ENCODE measurements around the gene CTNNA2.

Gene CTNNA2

GRCh38 chr2:80351231-80351630 is 838.4 kb downstream of the CTNNA2 start:
- no peak for DNase-seq

- DNase-seq, result no peak
Measured at GRCh38 chr2:80354858-80355257, 842.0 kb downstream of the CTNNA2 start.

- no peak for DNase-seq
Measured at GRCh38 chr2:80361904-80362303, 849.1 kb downstream of the CTNNA2 start.

- no peak for DNase-seq
Measured at GRCh38 chr2:80363330-80363729, 850.5 kb downstream of the CTNNA2 start.

- DNase-seq, result no peak
Measured at GRCh38 chr2:80363791-80364349, 851.0 kb downstream of the CTNNA2 start.

GRCh38 chr2:80364524-80365212 is 851.8 kb downstream of the CTNNA2 start:
- DNase-seq, result no peak

- no peak for DNase-seq
Measured at GRCh38 chr2:80365762-80366161, 852.9 kb downstream of the CTNNA2 start.

GRCh38 chr2:80370375-80371009 is 857.6 kb downstream of the CTNNA2 start:
- no peak for DNase-seq

- no peak for DNase-seq
Measured at GRCh38 chr2:80374105-80374504, 861.3 kb downstream of the CTNNA2 start.

- no peak for DNase-seq
Measured at GRCh38 chr2:80377071-80377470, 864.2 kb downstream of the CTNNA2 start.

GRCh38 chr2:80380736-80381135 is 867.9 kb downstream of the CTNNA2 start:
- DNase-seq, result no peak

GRCh38 chr2:80381666-80382065 is 868.8 kb downstream of the CTNNA2 start:
- no peak for DNase-seq

GRCh38 chr2:80392441-80392840 is 879.6 kb downstream of the CTNNA2 start:
- DNase-seq, result no peak

- DNase-seq, result no peak
Measured at GRCh38 chr2:80393991-80394390, 881.1 kb downstream of the CTNNA2 start.

GRCh38 chr2:80395251-80395650 is 882.4 kb downstream of the CTNNA2 start:
- no peak for DNase-seq

- no peak for DNase-seq
Measured at GRCh38 chr2:80396276-80396675, 883.4 kb downstream of the CTNNA2 start.

- DNase-seq, result no peak
Measured at GRCh38 chr2:80403081-80403480, 890.2 kb downstream of the CTNNA2 start.

- DNase-seq, result no peak
Measured at GRCh38 chr2:80407377-80407776, 894.5 kb downstream of the CTNNA2 start.

- DNase-seq, result no peak
Measured at GRCh38 chr2:80410346-80410745, 897.5 kb downstream of the CTNNA2 start.

- DNase-seq, result no peak
Measured at GRCh38 chr2:80413136-80413535, 900.3 kb downstream of the CTNNA2 start.

- DNase-seq, result no peak
Measured at GRCh38 chr2:80417737-80418136, 904.9 kb downstream of the CTNNA2 start.

GRCh38 chr2:80420530-80421208 is 907.8 kb downstream of the CTNNA2 start:
- no peak for DNase-seq

GRCh38 chr2:80429251-80429650 is 916.4 kb downstream of the CTNNA2 start:
- DNase-seq, result no peak

- no peak for DNase-seq
Measured at GRCh38 chr2:80437959-80438358, 925.1 kb downstream of the CTNNA2 start.

Data from NCI-H446 (cell line).